ENCODE measurements around the gene CLDN24. TPM values are rescaled to one million over a fixed set of nuclear protein-coding genes. Genes with fewer than 3 reads are reported as not detected.
A peak's percentile ranks its signal among the peaks of the same experiment; 100 is the strongest.
"Not testable (repeated sequence)": the region's sequence is repeated elsewhere in the genome, so short reads cannot be mapped to it uniquely, and the experiment has no call there.

Gene CLDN24
- total and polyA plus RNA-seq, 8 donors = 0.25 TPM; not detected in 7

GRCh38 chr4:183328832-183329231 is 6.6 kb upstream of the CLDN24 start:
- DNase-seq = peak in 1 of 2 donors; percentile 40
- Histone ChIP-seq H3K4me1 (peaks cover 0 to 3% (median under 1%) of the 10 kb centered on the region in 4 donors), H3K9me3 (peaks cover 0 to 6% (median 4%) of the 10 kb centered on the region in 4 donors), H3K27me3 (no peaks in the 10 kb centered on the region), H3K4me3 (no peak overlapping the region), H3K36me3 (no peaks in the 10 kb centered on the region), H3K27ac (no peak overlapping the region)
- no peak for TF ChIP-seq POLR2A (IDR thresholded peaks at IDR 0.05)
- TF ChIP-seq CTCF (IDR thresholded peaks at IDR 0.05) = no peak
- TF ChIP-seq EP300 (IDR thresholded peaks at IDR 0.05) = no peak
- TF ChIP-seq POLR2AphosphoS5 (IDR thresholded peaks at IDR 0.05) = no peak
- 34 to 53% (median 46%) methylated on average over 7 of the region's 7 CpGs for WGBS, 5 donors
- intact Hi-C loops (cut with DNase I; ENCODE audit: low total_unique reads) = no loop called here

GRCh38 chr4:183327827-183328226 is 5.6 kb upstream of the CLDN24 start:
- H3K4me1 ChIP-seq = no peaks in the 10 kb centered on the region
- intact Hi-C loops (cut with DNase I; ENCODE audit: low total_unique reads) = no loop called here
- H3K36me3 ChIP-seq = no peaks in the 10 kb centered on the region
- H3K27me3 ChIP-seq = no peaks in the 10 kb centered on the region
- WGBS, 5 donors = 58 to 90% (median 73%) methylated on average over 7 of the region's 7 CpGs
- TF ChIP-seq POLR2AphosphoS5 (IDR thresholded peaks at IDR 0.05) = no peak
- TF ChIP-seq CTCF (IDR thresholded peaks at IDR 0.05) = no peak
- TF ChIP-seq EP300 (IDR thresholded peaks at IDR 0.05) = no peak
- no peak for TF ChIP-seq POLR2A (IDR thresholded peaks at IDR 0.05)
- peaks cover 0 to 6% (median 4%) of the 10 kb centered on the region in 4 donors for H3K9me3 ChIP-seq
- H3K27ac ChIP-seq = no peak overlapping the region
- no peak overlapping the region for H3K4me3 ChIP-seq
- no peak for DNase-seq

- no peaks in the 10 kb centered on the region for H3K27me3 ChIP-seq
- 41 to 95% (median 76%) methylated on average over 2 of the region's 2 CpGs for WGBS, 5 donors
- no peak overlapping the region for H3K27ac ChIP-seq
- H3K9me3 ChIP-seq = peaks cover 0 to 6% (median 4%) of the 10 kb centered on the region in 4 donors
- no peak overlapping the region for H3K4me3 ChIP-seq
- intact Hi-C loops (cut with DNase I; ENCODE audit: low total_unique reads) = no loop called here
- no peaks in the 10 kb centered on the region for H3K36me3 ChIP-seq
- no peaks in the 10 kb centered on the region for H3K4me1 ChIP-seq
- no peak for DNase-seq
- TF ChIP-seq CTCF (IDR thresholded peaks at IDR 0.05) = no peak
- TF ChIP-seq POLR2AphosphoS5 (IDR thresholded peaks at IDR 0.05) = no peak
- no peak for TF ChIP-seq POLR2A (IDR thresholded peaks at IDR 0.05)
- TF ChIP-seq EP300 (IDR thresholded peaks at IDR 0.05) = no peak
Measured at GRCh38 chr4:183326853-183327252, 4.6 kb upstream of the CLDN24 start.

GRCh38 chr4:183326387-183326786 is 4.2 kb upstream of the CLDN24 start:
- H3K4me1 ChIP-seq; DNase-seq; intact Hi-C loops (cut with DNase I; ENCODE audit: low total_unique reads); H3K36me3 ChIP-seq; H3K4me3 ChIP-seq; H3K27me3 ChIP-seq; H3K9me3 ChIP-seq; H3K27ac ChIP-seq: not testable (repeated sequence)
- 87 to 94% (median 90%) methylated on average over 6 of the region's 6 CpGs for WGBS, 5 donors

- no peak overlapping the region for H3K27ac ChIP-seq
- peaks cover 0 to 6% (median 4%) of the 10 kb centered on the region in 4 donors for H3K9me3 ChIP-seq
- 86 to 94% (median 93%) methylated on average over 7 of the region's 7 CpGs for WGBS, 5 donors
- no peaks in the 10 kb centered on the region for H3K36me3 ChIP-seq
- H3K27me3 ChIP-seq = no peaks in the 10 kb centered on the region
- peaks cover 0 to 8% (median 2%) of the 10 kb centered on the region in 4 donors for H3K4me1 ChIP-seq
- intact Hi-C loops (cut with DNase I; ENCODE audit: low total_unique reads) = no loop called here
- TF ChIP-seq POLR2AphosphoS5 (IDR thresholded peaks at IDR 0.05) (no peak), EP300 (IDR thresholded peaks at IDR 0.05) (no peak), POLR2A (IDR thresholded peaks at IDR 0.05) (no peak), CTCF (IDR thresholded peaks at IDR 0.05) (no peak)
- H3K4me3 ChIP-seq = no peak overlapping the region
- no peak for DNase-seq
Measured at GRCh38 chr4:183324619-183325018, 2.4 kb upstream of the CLDN24 start.

GRCh38 chr4:183324056-183324455 is 1.8 kb upstream of the CLDN24 start:
- H3K27me3 ChIP-seq; H3K4me3 ChIP-seq; DNase-seq; H3K9me3 ChIP-seq; H3K27ac ChIP-seq; intact Hi-C loops (cut with DNase I; ENCODE audit: low total_unique reads); H3K36me3 ChIP-seq; H3K4me1 ChIP-seq: not testable (repeated sequence)
- WGBS, 5 donors = 83 to 91% (median 85%) methylated on average over 11 of the region's 11 CpGs

Measured in stomach (tissue), 9 donors.